ENCODE data around the gene KRTAP5-2.
"Not testable (repeated sequence)": the region's sequence is repeated elsewhere in the genome, so short reads cannot be mapped to it uniquely, and the experiment has no call there.

The KRTAP5-2 gene

GRCh38 chr11:1586699-1587098 lies 11.4 kb downstream of the KRTAP5-2 start:
- TF ChIP-seq CTCF (conservative IDR thresholded peaks at IDR 0.05; ENCODE audit: low read depth, low read length): no peak
- H4K20me1 ChIP-seq (ENCODE audit: insufficient read depth): no peaks in the 10 kb centered on the region
- no peak overlapping the region for H3K9ac ChIP-seq
- H3K4me1 ChIP-seq (ENCODE audit: low read depth, poor library complexity, severe bottlenecking): no peaks in the 10 kb centered on the region
- no peak overlapping the region for H3K27ac ChIP-seq
- no peak overlapping the region for H2AFZ ChIP-seq (ENCODE audit: low read depth)
- H3K27me3 ChIP-seq (ENCODE audit: insufficient read depth, low read depth): peaks cover 74% of the 10 kb centered on the region
- no peak overlapping the region for H3K4me3 ChIP-seq (IDR thresholded peaks at IDR 0.05; ENCODE audit: insufficient read depth, low read depth, low read length)
- H3K36me3 ChIP-seq (ENCODE audit: insufficient read depth): no peaks in the 10 kb centered on the region
- H3K79me2 ChIP-seq (ENCODE audit: insufficient read depth, low read depth): no peaks in the 10 kb centered on the region
- no peak overlapping the region for H3K4me2 ChIP-seq

- not testable (repeated sequence) for H3K79me2 ChIP-seq (ENCODE audit: insufficient read depth, low read depth); H3K27ac ChIP-seq; H4K20me1 ChIP-seq (ENCODE audit: insufficient read depth); H3K36me3 ChIP-seq (ENCODE audit: insufficient read depth); H3K4me3 ChIP-seq (IDR thresholded peaks at IDR 0.05; ENCODE audit: insufficient read depth, low read depth, low read length); H3K9ac ChIP-seq; H3K4me1 ChIP-seq (ENCODE audit: low read depth, poor library complexity, severe bottlenecking); H3K4me2 ChIP-seq; H2AFZ ChIP-seq (ENCODE audit: low read depth)
- H3K27me3 ChIP-seq (ENCODE audit: insufficient read depth, low read depth): peaks cover 71% of the 10 kb centered on the region
These were observed 13.3 kb downstream of the KRTAP5-2 start, which contains the start of gene KRTAP5-1 for GRCh38 chr11:1584661-1585370. TSS of gene KRTAP5-1 (minus strand) at chr11:1585283. CDS start at chr11:1585249, 34 bp downstream.

- not testable (repeated sequence) for H2AFZ ChIP-seq (ENCODE audit: low read depth); H3K36me3 ChIP-seq (ENCODE audit: insufficient read depth); H3K4me3 ChIP-seq (IDR thresholded peaks at IDR 0.05; ENCODE audit: insufficient read depth, low read depth, low read length); H3K9ac ChIP-seq; H3K79me2 ChIP-seq (ENCODE audit: insufficient read depth, low read depth); H3K4me2 ChIP-seq; H3K27ac ChIP-seq; H3K4me1 ChIP-seq (ENCODE audit: low read depth, poor library complexity, severe bottlenecking); H4K20me1 ChIP-seq (ENCODE audit: insufficient read depth)
- peaks cover 72% of the 10 kb centered on the region for H3K27me3 ChIP-seq (ENCODE audit: insufficient read depth, low read depth)
These were observed 15.2 kb downstream of the KRTAP5-2 start for GRCh38 chr11:1582909-1583308.

- no peaks in the 10 kb centered on the region for H3K4me1 ChIP-seq (ENCODE audit: low read depth, poor library complexity, severe bottlenecking)
- no peak overlapping the region for H3K4me2 ChIP-seq
- no peak overlapping the region for H3K9ac ChIP-seq
- H3K79me2 ChIP-seq (ENCODE audit: insufficient read depth, low read depth): no peaks in the 10 kb centered on the region
- H3K36me3 ChIP-seq (ENCODE audit: insufficient read depth): no peaks in the 10 kb centered on the region
- H3K4me3 ChIP-seq (IDR thresholded peaks at IDR 0.05; ENCODE audit: insufficient read depth, low read depth, low read length): no peak overlapping the region
- no peak overlapping the region for H2AFZ ChIP-seq (ENCODE audit: low read depth)
- H4K20me1 ChIP-seq (ENCODE audit: insufficient read depth): no peaks in the 10 kb centered on the region
- TF ChIP-seq CTCF (conservative IDR thresholded peaks at IDR 0.05; ENCODE audit: low read depth, low read length): no peak
- no peak overlapping the region for H3K27ac ChIP-seq
- H3K27me3 ChIP-seq (ENCODE audit: insufficient read depth, low read depth): peaks cover 71% of the 10 kb centered on the region
These were observed 16.1 kb downstream of the KRTAP5-2 start for GRCh38 chr11:1581976-1582375.

- Histone ChIP-seq H3K36me3 (ENCODE audit: insufficient read depth) (no peaks in the 10 kb centered on the region), H3K4me2 (no peak overlapping the region), H3K9ac (no peak overlapping the region), H2AFZ (ENCODE audit: low read depth) (no peak overlapping the region), H4K20me1 (ENCODE audit: insufficient read depth) (no peaks in the 10 kb centered on the region), H3K27ac (no peak overlapping the region), H3K4me3 (IDR thresholded peaks at IDR 0.05; ENCODE audit: insufficient read depth, low read depth, low read length) (no peak overlapping the region), H3K79me2 (ENCODE audit: insufficient read depth, low read depth) (no peaks in the 10 kb centered on the region), H3K27me3 (ENCODE audit: insufficient read depth, low read depth) (peaks cover 75% of the 10 kb centered on the region), H3K4me1 (ENCODE audit: low read depth, poor library complexity, severe bottlenecking) (no peaks in the 10 kb centered on the region)
- TF ChIP-seq CTCF (conservative IDR thresholded peaks at IDR 0.05; ENCODE audit: low read depth, low read length): no peak
These were observed 21.3 kb downstream of the KRTAP5-2 start for GRCh38 chr11:1576825-1577224.

GRCh38 chr11:1575756-1576155 lies 22.3 kb downstream of the KRTAP5-2 start:
- H3K4me1 ChIP-seq (ENCODE audit: low read depth, poor library complexity, severe bottlenecking); H3K36me3 ChIP-seq (ENCODE audit: insufficient read depth); H2AFZ ChIP-seq (ENCODE audit: low read depth); H3K79me2 ChIP-seq (ENCODE audit: insufficient read depth, low read depth); H3K9ac ChIP-seq; H3K4me3 ChIP-seq (IDR thresholded peaks at IDR 0.05; ENCODE audit: insufficient read depth, low read depth, low read length); H3K27ac ChIP-seq; H3K4me2 ChIP-seq; H4K20me1 ChIP-seq (ENCODE audit: insufficient read depth): not testable (repeated sequence)
- H3K27me3 ChIP-seq (ENCODE audit: insufficient read depth, low read depth): peaks cover 74% of the 10 kb centered on the region
